CD4-positive, CD25-positive, alpha-beta regulatory T cell (primary cell): ENCODE data around the gene CHN1. TPM values are rescaled to one million over a fixed set of nuclear protein-coding genes. Genes with fewer than 3 reads are reported as not detected.

Experiments
- ATAC-seq, 2 donors: fragments of 150-1000 bp; cut with Tn5 transposase; one replicate each; pipeline ENCODE4 v1.10.0; 2021; ENCODE audit warnings: low read depth in 2 of 2, moderate number of reproducible peaks in 2 of 2, moderate library complexity in 1 of 2
- DNase-seq, 3 donors: peaks; one replicate each; pipeline versions ENCODE4 v3.0.0 to v3.0.0-alpha.2; 2012 to 2022; ENCODE audit warnings: mixed read lengths in 1 of 3
- H3K27ac ChIP-seq: one replicate; pipeline ENCODE4 v1.7.0; 2013; ENCODE audit warnings: mild to moderate bottlenecking, low read length; ENCODE audit not compliant: insufficient read depth, poor library complexity, severe bottlenecking
- H3K27me3 ChIP-seq: one replicate; pipeline ENCODE4 v1.7.0; 2013; ENCODE audit warnings: low read length; ENCODE audit not compliant: control insufficient read depth, insufficient read depth
- H3K36me3 ChIP-seq: one replicate; pipeline ENCODE4 v1.7.0; 2013; ENCODE audit warnings: mild to moderate bottlenecking, low read length, moderate library complexity; ENCODE audit not compliant: control insufficient read depth, insufficient read depth
- H3K4me1 ChIP-seq: 2 replicates; pipeline ENCODE4 v1.7.0; 2013; ENCODE audit warnings: mild to moderate bottlenecking, low read length; ENCODE audit not compliant: insufficient read depth, control insufficient read depth, poor library complexity, severe bottlenecking
- H3K4me3 ChIP-seq: one replicate; pipeline ENCODE4 v1.7.0; 2013; ENCODE audit warnings: low read depth, mild to moderate bottlenecking, low read length, moderate library complexity
- H3K9me3 ChIP-seq, 2 experiments: 1 replicate in 1 of 2; 2 replicates in 1 of 2; pipeline ENCODE4 v1.7.0; 2013; ENCODE audit warnings: low read length in 2 of 2, mild to moderate bottlenecking in 1 of 2, moderate library complexity in 1 of 2; ENCODE audit not compliant: control insufficient read depth in 2 of 2
- H3K27ac Mint-ChIP-seq, 3 donors: one replicate each; pipeline ENCODE4 v1.8.0; 2020 to 2022; ENCODE audit warnings: mild to moderate bottlenecking in 3 of 3, mixed read lengths in 3 of 3, moderate library complexity in 2 of 3
- H3K27me3 Mint-ChIP-seq: one replicate; pipeline ENCODE4 v1.8.0; 2022; ENCODE audit warnings: mild to moderate bottlenecking, mixed read lengths
- H3K36me3 Mint-ChIP-seq: one replicate; pipeline ENCODE4 v1.8.0; 2020; ENCODE audit warnings: mixed read lengths
- H3K4me1 Mint-ChIP-seq, 4 donors: one replicate each; pipeline ENCODE4 v1.8.0; 2020 to 2022; ENCODE audit warnings: mixed read lengths in 4 of 4, mild to moderate bottlenecking in 1 of 4
- H3K4me3 Mint-ChIP-seq, 4 donors: one replicate each; pipeline ENCODE4 v1.8.0; 2020 to 2022; ENCODE audit warnings: mild to moderate bottlenecking in 4 of 4, mixed read lengths in 4 of 4, moderate library complexity in 3 of 4
- H3K9me3 Mint-ChIP-seq, 7 donors: one replicate each; pipeline ENCODE4 v1.8.0; 2020 to 2022; ENCODE audit warnings: mixed read lengths in 7 of 7, mild to moderate bottlenecking in 3 of 7, moderate library complexity in 2 of 7
- polyA plus RNA-seq, 4 donors: library from polyadenylated mRNA; unstranded; fragments of 300-500 nt; fragmentation: Illumina TruSeq; gene quantifications; one replicate each; pipeline ENCODE4 v1.2.3, GENCODE V29; 2021
- total RNA-seq: library from RNA; stranded (reverse); gene quantifications from one replicate; pipeline ENCODE4 v1.2.3, GENCODE V29; 2022

Gene CHN1
- total and polyA plus RNA-seq, 5 donors from 2014 or later: 6.6 to 17.9 (median 12.0) TPM

DNA sequence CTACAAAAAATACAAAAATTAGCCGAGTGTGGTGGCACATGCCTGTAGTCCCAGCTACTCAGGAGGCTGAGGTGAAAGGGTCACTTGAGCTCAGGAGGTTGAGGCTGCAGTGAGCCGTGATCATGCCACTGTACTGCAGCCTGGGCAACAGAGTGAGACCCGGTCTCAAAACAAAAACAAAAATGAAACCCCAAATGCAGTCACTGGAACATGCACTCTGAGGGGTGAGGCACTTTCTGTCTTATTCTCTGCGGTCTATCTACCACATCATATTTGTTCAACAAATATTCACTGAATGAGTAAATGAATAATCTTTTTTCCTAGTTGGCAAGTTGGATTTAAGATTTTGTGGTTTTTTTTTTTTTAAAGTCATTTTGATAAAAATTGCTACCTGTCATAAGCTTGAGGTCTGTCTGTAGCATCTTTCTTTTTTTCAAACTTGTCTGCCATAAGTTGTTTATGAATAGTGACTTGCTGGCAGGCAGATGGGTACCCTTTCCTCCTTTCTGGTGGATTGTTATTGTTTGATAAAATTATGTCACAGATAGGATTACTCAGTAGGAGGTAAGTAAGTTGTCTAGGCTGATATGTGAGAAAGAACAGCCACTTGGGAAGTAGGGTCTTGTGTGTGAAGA lies 252.7 kb downstream of the CHN1 start:
- Histone ChIP-seq H3K27me3 (peaks cover 3% of the 10 kb centered on the region), H3K36me3 (no peaks in the 10 kb centered on the region), H3K27ac (no peak overlapping the region), H3K9me3 (no peaks in the 10 kb centered on the region), H3K4me3 (no peak overlapping the region), H3K4me1 (peaks cover 25% of the 10 kb centered on the region)
- Mint-ChIP-seq H3K4me3 (peak overlapping the region in 3 of 4 donors; percentile 4 to 48 (median 36)), H3K4me1 (peaks cover 7 to 39% (median 21%) of the 10 kb centered on the region in 4 donors), H3K27me3 (peaks cover 36% of the 10 kb centered on the region), H3K36me3 (no peaks in the 10 kb centered on the region), H3K9me3 (peaks cover 0 to 3% (median 0%) of the 10 kb centered on the region in 7 donors), H3K27ac (peak overlapping the region; percentile 66 to 83 (median 77))
- peak in 1 of 2 donors; percentile 27 for ATAC-seq
- DNase-seq: peak in 2 of 3 donors; percentile 25 to 49

DNA sequence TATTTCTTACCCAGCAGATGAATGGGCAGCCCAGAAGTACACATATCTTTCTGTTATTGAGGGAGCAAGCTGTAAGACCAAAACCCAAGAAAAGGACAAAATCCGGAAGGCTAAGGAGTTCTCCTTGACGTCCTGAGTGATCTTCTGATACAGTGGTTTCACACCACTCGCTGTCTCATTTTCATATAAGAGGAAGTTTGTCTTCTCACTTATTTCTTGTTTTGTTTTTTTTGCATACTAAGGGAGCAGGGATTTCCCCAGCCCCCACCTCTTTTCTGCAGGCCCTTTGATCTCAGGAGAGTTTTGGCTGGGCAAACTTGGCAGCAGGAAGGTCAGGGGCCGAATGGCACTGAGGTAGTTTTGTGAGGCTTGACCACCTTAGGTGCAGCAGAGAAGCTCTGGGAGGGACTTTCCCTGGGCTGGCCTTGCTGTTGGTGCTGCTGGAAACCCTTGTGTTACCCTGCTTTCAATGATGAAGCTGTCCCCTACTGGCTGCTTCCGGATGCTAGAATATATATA lies 254.2 kb downstream of the CHN1 start:
- no peaks in the 10 kb centered on the region for H3K27me3 ChIP-seq
- Mint-ChIP-seq H3K27me3 (peaks cover 36% of the 10 kb centered on the region), H3K4me1 (peaks cover 7 to 39% (median 21%) of the 10 kb centered on the region in 4 donors), H3K36me3 (no peaks in the 10 kb centered on the region), H3K4me3 (peak overlapping the region in 3 of 4 donors; percentile 26 to 64 (median 29)), H3K9me3 (peaks cover 0 to 3% (median 0%) of the 10 kb centered on the region in 7 donors), H3K27ac (peak overlapping the region in 2 of 3 donors; percentile 76 to 87)
- H3K27ac ChIP-seq: no peak overlapping the region
- no peak overlapping the region for H3K4me3 ChIP-seq
- ATAC-seq (peak; percentile 28 to 44), DNase-seq (peak; percentile 12 to 39 (median 26))
- no peaks in the 10 kb centered on the region for H3K9me3 ChIP-seq
- no peaks in the 10 kb centered on the region for H3K36me3 ChIP-seq
- peaks cover 25% of the 10 kb centered on the region for H3K4me1 ChIP-seq

GRCh38 chr2:174749793-174750192 lies 255.4 kb downstream of the CHN1 start:
- Mint-ChIP-seq H3K27me3 (peaks cover 35% of the 10 kb centered on the region), H3K9me3 (peaks cover 0 to 3% (median 0%) of the 10 kb centered on the region in 7 donors), H3K36me3 (no peaks in the 10 kb centered on the region), H3K4me3 (peak overlapping the region in 1 of 4 donors; percentile 22), H3K27ac (peak overlapping the region; percentile 17 to 87 (median 57)), H3K4me1 (peaks cover 7 to 39% (median 21%) of the 10 kb centered on the region in 4 donors)
- Histone ChIP-seq H3K36me3 (no peaks in the 10 kb centered on the region), H3K9me3 (no peaks in the 10 kb centered on the region), H3K4me3 (no peak overlapping the region), H3K27me3 (no peaks in the 10 kb centered on the region), H3K27ac (no peak overlapping the region), H3K4me1 (peaks cover 25% of the 10 kb centered on the region)
- no peak for DNase-seq
- no peak for ATAC-seq

GRCh38 chr2:174748948-174749347 lies 256.2 kb downstream of the CHN1 start:
- no peaks in the 10 kb centered on the region for H3K36me3 Mint-ChIP-seq
- ATAC-seq (peak; percentile 68 to 70), DNase-seq (peak; percentile 51 to 70 (median 68))
- peaks cover 7 to 39% (median 21%) of the 10 kb centered on the region in 4 donors for H3K4me1 Mint-ChIP-seq
- peak overlapping the region in 2 of 3 donors; percentile 29 to 87 for H3K27ac Mint-ChIP-seq
- Histone ChIP-seq H3K36me3 (no peaks in the 10 kb centered on the region), H3K4me1 (peaks cover 25% of the 10 kb centered on the region), H3K27ac (no peak overlapping the region), H3K4me3 (no peak overlapping the region), H3K9me3 (no peaks in the 10 kb centered on the region), H3K27me3 (no peaks in the 10 kb centered on the region)
- no peak overlapping the region for H3K4me3 Mint-ChIP-seq
- H3K9me3 Mint-ChIP-seq: peaks cover 0 to 3% (median 0%) of the 10 kb centered on the region in 7 donors
- peaks cover 35% of the 10 kb centered on the region for H3K27me3 Mint-ChIP-seq

Other genes with a start within 250 kb of the CHN1 start
- 0.25 TPM for gene CHRNA1, start 240.9 kb downstream of the CHN1 start, total RNA-seq
- under 1 TPM in 3 of 4 donors, not detected in 1; 0.41 to 0.68 (median 0.54) TPM for gene CHRNA1, start 240.9 kb downstream of the CHN1 start, polyA plus RNA-seq
- gene ATF2, start 162.8 kb upstream of the CHN1 start, total RNA-seq: 62.6 TPM
- gene ATF2, start 162.8 kb upstream of the CHN1 start, polyA plus RNA-seq: 10 to 100 TPM; 22.3 to 49.9 (median 38.2) TPM
- 66.2 TPM for gene ATP5MC3, start 176.3 kb upstream of the CHN1 start, total RNA-seq
- gene ATP5MC3, start 176.3 kb upstream of the CHN1 start, polyA plus RNA-seq: 100 to 1,000 TPM; 359 to 452 (median 396) TPM